ENCODE results near the gene BTBD1. TPM values are rescaled to one million over a fixed set of nuclear protein-coding genes. Genes with fewer than 3 reads are reported as not detected.

The BTBD1 gene
- total and polyA plus RNA-seq, 2 experiments from 2014 or later, result 43.8 to 91.0 TPM

GRCh38 chr15:83066034-83066733 is 868 bp downstream of the BTBD1 start:
- H4K20me1 ChIP-seq (ENCODE audit: insufficient read depth, poor library complexity, severe bottlenecking), result peaks cover 35% of the 10 kb centered on the region
- peak overlapping the region; percentile 92 for H3K4me2 ChIP-seq
- TF ChIP-seq EZH2 (IDR thresholded peaks at IDR 0.05; ENCODE audit: borderline replicate concordance) (no peak), CTCF (IDR thresholded peaks at IDR 0.05; ENCODE audit: poor library complexity) (no peak), EZH2phosphoT487 (IDR thresholded peaks at IDR 0.05; ENCODE audit: low read depth, severe bottlenecking, unreplicated experiment) (no peak)
- peak overlapping the region; percentile 76 for H3K4me3 ChIP-seq
- no peaks in the 10 kb centered on the region for H3K9me3 ChIP-seq (ENCODE audit: low read depth)
- no peaks in the 10 kb centered on the region for H3K9me2 ChIP-seq (replicated peaks; ENCODE audit: insufficient read depth)
- DNase-seq (ENCODE audit: low spot score), result no peak
- H2AFZ ChIP-seq, result peak overlapping the region; percentile 92
- no peaks in the 10 kb centered on the region for H3K27me3 ChIP-seq
- peaks cover 27% of the 10 kb centered on the region for H3K4me1 ChIP-seq (ENCODE audit: insufficient read depth)
- H3K36me3 ChIP-seq (replicated peaks; ENCODE audit: insufficient read depth, low read depth), result no peaks in the 10 kb centered on the region
- H3K79me2 ChIP-seq, result peaks cover 52% of the 10 kb centered on the region
- 5% methylated on average over 36 of the region's 42 CpGs for WGBS (ENCODE audit: low lambda C conversion rate, missing lambda C conversion rate)
- peak overlapping the region; percentile 99 for H3K27ac ChIP-seq

- 38% methylated on average over 3 of the region's 3 CpGs for WGBS (ENCODE audit: low lambda C conversion rate, missing lambda C conversion rate)
- Histone ChIP-seq H3K4me3 (peak overlapping the region; percentile 76), H3K27me3 (no peaks in the 10 kb centered on the region), H3K79me2 (peaks cover 59% of the 10 kb centered on the region), H3K4me1 (ENCODE audit: insufficient read depth) (peaks cover 27% of the 10 kb centered on the region), H3K27ac (peak overlapping the region; percentile 99), H3K36me3 (replicated peaks; ENCODE audit: insufficient read depth, low read depth) (no peaks in the 10 kb centered on the region), H3K9me3 (ENCODE audit: low read depth) (no peaks in the 10 kb centered on the region), H3K4me2 (peak overlapping the region; percentile 92), H4K20me1 (ENCODE audit: insufficient read depth, poor library complexity, severe bottlenecking) (peaks cover 43% of the 10 kb centered on the region), H2AFZ (no peak overlapping the region), H3K9me2 (replicated peaks; ENCODE audit: insufficient read depth) (no peaks in the 10 kb centered on the region)
- DNase-seq (ENCODE audit: low spot score), result no peak
- TF ChIP-seq EZH2 (IDR thresholded peaks at IDR 0.05; ENCODE audit: borderline replicate concordance), result no peak
- no peak for TF ChIP-seq EZH2phosphoT487 (IDR thresholded peaks at IDR 0.05; ENCODE audit: low read depth, severe bottlenecking, unreplicated experiment)
- no peak for TF ChIP-seq CTCF (IDR thresholded peaks at IDR 0.05; ENCODE audit: poor library complexity)
These were observed 1.6 kb downstream of the BTBD1 start for GRCh38 chr15:83065431-83065830.

GRCh38 chr15:83064859-83065258 is 2.2 kb downstream of the BTBD1 start:
- Histone ChIP-seq H4K20me1 (ENCODE audit: insufficient read depth, poor library complexity, severe bottlenecking) (peaks cover 43% of the 10 kb centered on the region), H3K4me3 (peak overlapping the region; percentile 76), H3K9me2 (replicated peaks; ENCODE audit: insufficient read depth) (no peaks in the 10 kb centered on the region), H3K27ac (no peak overlapping the region), H3K9me3 (ENCODE audit: low read depth) (no peaks in the 10 kb centered on the region), H3K4me2 (peak overlapping the region; percentile 92), H3K27me3 (no peaks in the 10 kb centered on the region), H3K36me3 (replicated peaks; ENCODE audit: insufficient read depth, low read depth) (no peaks in the 10 kb centered on the region), H3K79me2 (peaks cover 65% of the 10 kb centered on the region), H3K4me1 (ENCODE audit: insufficient read depth) (peaks cover 27% of the 10 kb centered on the region), H2AFZ (no peak overlapping the region)
- TF ChIP-seq EZH2phosphoT487 (IDR thresholded peaks at IDR 0.05; ENCODE audit: low read depth, severe bottlenecking, unreplicated experiment), result no peak
- no peak for TF ChIP-seq EZH2 (IDR thresholded peaks at IDR 0.05; ENCODE audit: borderline replicate concordance)
- TF ChIP-seq CTCF (IDR thresholded peaks at IDR 0.05; ENCODE audit: poor library complexity), result no peak
- WGBS (ENCODE audit: low lambda C conversion rate, missing lambda C conversion rate), result 60% methylated on average over 4 of the region's 4 CpGs
- DNase-seq (ENCODE audit: low spot score), result no peak

Measured in hepatocyte (in vitro differentiated cells).